SK-N-SH treated with all-trans-retinoic acid at 6 μM for 48 hours (cell line): ENCODE measurements around the gene MPP3.

Source experiments
- ARNTL ChIP-seq: fragments of 450-650 bp; formaldehyde crosslinking; IDR thresholded peaks from 2 replicates; pipeline ENCODE4 v1.5.0; 2020; ENCODE audit warnings: low read depth, mild to moderate bottlenecking, moderate library complexity, borderline replicate concordance
- CREB5 ChIP-seq: fragments of 250-450 bp; sonication (Bioruptor Pico); IDR thresholded peaks from 2 replicates; pipeline ENCODE4 v1.5.1; 2020; ENCODE audit warnings: low read depth, mild to moderate bottlenecking, moderate library complexity
- GLIS3 ChIP-seq: fragments of 250-450 bp; sonication (Bioruptor Pico); IDR thresholded peaks from 2 replicates; pipeline ENCODE4 v1.5.0; 2020; ENCODE audit warnings: mild to moderate bottlenecking, moderate library complexity
- ISL1 ChIP-seq: fragments of 250-450 bp; sonication (Bioruptor Pico); IDR thresholded peaks from 2 replicates; pipeline ENCODE4 v2.1.2; 2022; ENCODE audit warnings: mild to moderate bottlenecking, moderate library complexity
- OSR1 ChIP-seq: fragments of 250-450 bp; sonication (Bioruptor Pico); IDR thresholded peaks from 2 replicates; pipeline ENCODE4 v1.8.0; 2022; ENCODE audit warnings: moderate library complexity, mild to moderate bottlenecking, inconsistent platforms
- PATZ1 ChIP-seq: fragments of 250-450 bp; sonication (Bioruptor Pico); IDR thresholded peaks from 2 replicates; pipeline ENCODE4 v1.8.0; 2020; ENCODE audit warnings: mild to moderate bottlenecking, moderate library complexity, borderline replicate concordance
- TCF4 ChIP-seq: fragments of 250-450 bp; sonication (Bioruptor Pico); IDR thresholded peaks from 2 replicates; pipeline ENCODE4 v1.8.0; 2021; ENCODE audit warnings: mild to moderate bottlenecking, moderate library complexity, borderline replicate concordance
- ZFP3 ChIP-seq: fragments of 250-450 bp; sonication (Bioruptor Pico); IDR thresholded peaks from 2 replicates; pipeline ENCODE4 v1.5.0; 2020; ENCODE audit warnings: mild to moderate bottlenecking, moderate library complexity
- ZNF565 ChIP-seq: fragments of 450-650 bp; formaldehyde crosslinking; conservative IDR thresholded peaks from 2 replicates; pipeline ENCODE4 v1.5.0; 2020; ENCODE audit warnings: low read depth, mild to moderate bottlenecking, moderate library complexity
- ZNF70 ChIP-seq: fragments of 450-650 bp; formaldehyde crosslinking; IDR thresholded peaks from 2 replicates; pipeline ENCODE4 v1.5.0; 2020; ENCODE audit warnings: mild to moderate bottlenecking, moderate library complexity
- TF ChIP-seq, protein P1 (sequence below): fragments of 250-450 bp; sonication (Bioruptor Pico); IDR thresholded peaks from 2 replicates; pipeline ENCODE4 v1.5.0; 2020; ENCODE audit warnings: mild to moderate bottlenecking, moderate library complexity
- TF ChIP-seq, protein P2 (sequence below): fragments of 250-450 bp; sonication (Bioruptor Pico); IDR thresholded peaks from 2 replicates; pipeline ENCODE4 v1.8.0; 2021; ENCODE audit warnings: low read depth, mild to moderate bottlenecking, moderate library complexity, borderline replicate concordance

DNA sequence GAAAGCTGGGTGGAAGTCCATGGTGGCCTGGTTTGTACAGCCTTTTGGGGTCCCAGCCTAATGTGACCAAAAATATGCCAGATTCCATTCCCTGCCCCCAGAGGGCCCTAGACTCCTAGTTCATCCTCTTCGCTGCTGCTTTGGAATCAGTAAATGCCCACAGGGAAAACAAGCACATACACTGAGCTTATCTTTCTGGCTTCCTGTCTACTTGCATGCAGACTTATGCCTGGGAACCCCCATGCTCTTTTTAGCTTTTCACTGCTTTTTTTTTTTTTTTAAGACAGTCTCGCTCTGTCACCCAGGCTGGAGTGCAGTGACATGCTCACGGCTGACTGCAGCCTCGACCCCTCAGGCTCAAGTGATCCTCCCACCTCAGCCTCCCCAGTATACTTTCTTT lies 7.9 kb upstream of the MPP3 start:
- TF ChIP-seq, protein P1, sequence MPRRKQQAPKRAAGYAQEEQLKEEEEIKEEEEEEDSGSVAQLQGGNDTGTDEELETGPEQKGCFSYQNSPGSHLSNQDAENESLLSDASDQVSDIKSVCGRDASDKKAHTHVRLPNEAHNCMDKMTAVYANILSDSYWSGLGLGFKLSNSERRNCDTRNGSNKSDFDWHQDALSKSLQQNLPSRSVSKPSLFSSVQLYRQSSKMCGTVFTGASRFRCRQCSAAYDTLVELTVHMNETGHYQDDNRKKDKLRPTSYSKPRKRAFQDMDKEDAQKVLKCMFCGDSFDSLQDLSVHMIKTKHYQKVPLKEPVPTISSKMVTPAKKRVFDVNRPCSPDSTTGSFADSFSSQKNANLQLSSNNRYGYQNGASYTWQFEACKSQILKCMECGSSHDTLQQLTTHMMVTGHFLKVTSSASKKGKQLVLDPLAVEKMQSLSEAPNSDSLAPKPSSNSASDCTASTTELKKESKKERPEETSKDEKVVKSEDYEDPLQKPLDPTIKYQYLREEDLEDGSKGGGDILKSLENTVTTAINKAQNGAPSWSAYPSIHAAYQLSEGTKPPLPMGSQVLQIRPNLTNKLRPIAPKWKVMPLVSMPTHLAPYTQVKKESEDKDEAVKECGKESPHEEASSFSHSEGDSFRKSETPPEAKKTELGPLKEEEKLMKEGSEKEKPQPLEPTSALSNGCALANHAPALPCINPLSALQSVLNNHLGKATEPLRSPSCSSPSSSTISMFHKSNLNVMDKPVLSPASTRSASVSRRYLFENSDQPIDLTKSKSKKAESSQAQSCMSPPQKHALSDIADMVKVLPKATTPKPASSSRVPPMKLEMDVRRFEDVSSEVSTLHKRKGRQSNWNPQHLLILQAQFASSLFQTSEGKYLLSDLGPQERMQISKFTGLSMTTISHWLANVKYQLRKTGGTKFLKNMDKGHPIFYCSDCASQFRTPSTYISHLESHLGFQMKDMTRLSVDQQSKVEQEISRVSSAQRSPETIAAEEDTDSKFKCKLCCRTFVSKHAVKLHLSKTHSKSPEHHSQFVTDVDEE (CRISPR knock-in tag): no peak
- TF ChIP-seq OSR1 (CRISPR knock-in tag): no peak
- no peak for TF ChIP-seq ISL1
- TF ChIP-seq TCF4 (CRISPR knock-in tag): no peak
- TF ChIP-seq ZNF565 (CRISPR knock-in tag): no peak
- no peak for TF ChIP-seq PATZ1 (CRISPR knock-in tag)
- TF ChIP-seq CREB5 (CRISPR knock-in tag): no peak
- no peak for TF ChIP-seq ARNTL
- TF ChIP-seq GLIS3 (CRISPR knock-in tag): no peak
- TF ChIP-seq, protein P2, sequence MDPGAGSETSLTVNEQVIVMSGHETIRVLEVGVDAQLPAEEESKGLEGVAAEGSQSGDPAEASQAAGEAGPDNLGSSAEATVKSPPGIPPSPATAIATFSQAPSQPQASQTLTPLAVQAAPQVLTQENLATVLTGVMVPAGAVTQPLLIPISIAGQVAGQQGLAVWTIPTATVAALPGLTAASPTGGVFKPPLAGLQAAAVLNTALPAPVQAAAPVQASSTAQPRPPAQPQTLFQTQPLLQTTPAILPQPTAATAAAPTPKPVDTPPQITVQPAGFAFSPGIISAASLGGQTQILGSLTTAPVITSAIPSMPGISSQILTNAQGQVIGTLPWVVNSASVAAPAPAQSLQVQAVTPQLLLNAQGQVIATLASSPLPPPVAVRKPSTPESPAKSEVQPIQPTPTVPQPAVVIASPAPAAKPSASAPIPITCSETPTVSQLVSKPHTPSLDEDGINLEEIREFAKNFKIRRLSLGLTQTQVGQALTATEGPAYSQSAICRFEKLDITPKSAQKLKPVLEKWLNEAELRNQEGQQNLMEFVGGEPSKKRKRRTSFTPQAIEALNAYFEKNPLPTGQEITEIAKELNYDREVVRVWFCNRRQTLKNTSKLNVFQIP (CRISPR knock-in tag): no peak
- no peak for TF ChIP-seq ZNF70
- no peak for TF ChIP-seq ZFP3 (CRISPR knock-in tag)
